Left ventricle myocardium superior (tissue), 1 donor: ENCODE results near the gene OR1N1. TPM values are rescaled to one million over a fixed set of nuclear protein-coding genes. Genes with fewer than 3 reads are reported as not detected.
"Not testable (repeated sequence)": the region's sequence is repeated elsewhere in the genome, so short reads cannot be mapped to it uniquely, and the experiment has no call there.

ENCODE experiments used
- ATAC-seq: fragments of 200-7000 bp; cut with Tn5 transposase; one replicate; pipeline ENCODE4 v1.9.1; 2020; ENCODE audit warnings: mild to moderate bottlenecking, moderate library complexity
- DNase-seq: peaks from one replicate; pipeline ENCODE4 v3.0.0-alpha.2; 2020
- intact Hi-C: fragments of 100-400 bp; cut with micrococcal nuclease; formaldehyde crosslinking; loops from one replicate; pipeline ENCODE4 v1.11.0; 2022
- long read RNA-seq: library from polyadenylated mRNA; unstranded; transcript quantifications from one replicate; pipeline ENCODE4 v2.0.0, GENCODE V29; 2021
- total RNA-seq: library from RNA; stranded (reverse); fragmentation: NEBNext Ultra II Directional; extraction: Animal tissue kit (Norgen Biotek cat#: 25700); gene quantifications from one replicate; pipeline ENCODE4 v1.2.1, GENCODE V29; 2021
- donor health status: DM: no; HTN: yes; CAD: no; lungs with severe emphysema.

Gene OR1N1, protein sequence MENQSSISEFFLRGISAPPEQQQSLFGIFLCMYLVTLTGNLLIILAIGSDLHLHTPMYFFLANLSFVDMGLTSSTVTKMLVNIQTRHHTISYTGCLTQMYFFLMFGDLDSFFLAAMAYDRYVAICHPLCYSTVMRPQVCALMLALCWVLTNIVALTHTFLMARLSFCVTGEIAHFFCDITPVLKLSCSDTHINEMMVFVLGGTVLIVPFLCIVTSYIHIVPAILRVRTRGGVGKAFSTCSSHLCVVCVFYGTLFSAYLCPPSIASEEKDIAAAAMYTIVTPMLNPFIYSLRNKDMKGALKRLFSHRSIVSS
- not detected for total RNA-seq
- long read RNA-seq, result 0 reads

DNA sequence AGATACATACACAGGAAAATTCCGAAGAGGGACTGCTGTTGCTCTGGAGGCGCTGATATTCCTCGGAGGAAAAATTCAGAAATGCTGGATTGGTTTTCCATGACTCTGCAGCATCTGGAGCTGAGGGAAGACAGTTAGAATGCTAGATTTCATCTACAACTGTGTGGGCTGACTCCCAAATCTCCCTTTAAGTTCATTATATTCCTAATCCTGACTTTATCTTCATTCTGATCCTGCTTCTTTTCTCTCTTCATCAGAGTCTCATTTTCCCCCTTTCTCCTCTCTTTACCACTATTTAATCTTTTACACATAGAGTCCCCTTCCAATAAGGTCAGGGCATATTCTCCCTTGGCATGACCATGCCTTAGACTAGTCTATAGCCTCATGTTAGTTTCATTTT, at the start of gene OR1N1:
OR1N1 (minus strand) TSS at position 101 of the 400 bp plus-strand sequence; CDS start at position 101, 0 bp downstream.
- no peak for DNase-seq
- no peak for ATAC-seq
- intact Hi-C loops, result no loop called here

DNA sequence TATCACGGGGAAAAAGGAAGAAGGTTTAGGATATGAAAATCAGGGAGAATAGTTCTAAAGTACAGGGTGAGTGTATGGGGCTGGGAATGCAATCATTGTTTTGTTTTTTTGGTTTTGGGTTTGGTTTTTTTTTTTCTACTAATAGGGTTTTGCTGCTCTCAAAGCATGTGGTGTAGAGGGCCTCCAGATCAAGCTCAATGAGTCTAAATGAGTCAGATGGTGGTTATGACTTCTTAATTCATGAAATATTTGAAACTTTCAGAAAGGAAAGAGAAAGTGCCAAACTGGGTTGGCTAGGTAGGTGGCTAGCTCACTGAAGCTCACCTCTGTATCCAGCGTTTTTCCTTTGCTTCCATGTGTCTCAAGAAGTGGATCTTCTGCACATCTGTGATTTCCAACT, 45.4 kb upstream of the OR1N1 start:
- intact Hi-C loops, result no loop called here
- ATAC-seq, result no peak

DNA sequence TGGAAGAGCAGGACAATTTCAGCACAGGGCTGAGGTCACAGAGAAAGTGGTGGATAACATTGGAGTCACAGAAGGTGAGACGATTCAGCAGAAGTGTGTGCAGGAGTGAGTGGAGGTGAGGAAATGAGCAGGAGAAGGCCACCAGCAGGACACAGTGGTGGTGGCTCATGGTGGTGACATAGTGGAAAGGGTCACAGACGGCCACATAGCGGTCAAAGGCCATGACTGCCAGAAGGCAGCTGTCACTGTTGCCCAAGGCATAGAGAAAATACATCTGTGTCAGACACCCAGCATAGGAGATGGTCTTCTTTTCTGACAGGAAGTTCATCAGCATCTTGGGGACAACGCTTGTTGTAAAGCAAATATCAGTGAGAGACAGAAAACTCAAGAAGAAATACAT, 40.8 kb upstream of the OR1N1 start:
- no peak for DNase-seq
- no peak for ATAC-seq
- intact Hi-C loops, result no loop called here

More for the DNA sequence above, 45.4 kb upstream of the OR1N1 start:
- DNase-seq, result no peak

DNA sequence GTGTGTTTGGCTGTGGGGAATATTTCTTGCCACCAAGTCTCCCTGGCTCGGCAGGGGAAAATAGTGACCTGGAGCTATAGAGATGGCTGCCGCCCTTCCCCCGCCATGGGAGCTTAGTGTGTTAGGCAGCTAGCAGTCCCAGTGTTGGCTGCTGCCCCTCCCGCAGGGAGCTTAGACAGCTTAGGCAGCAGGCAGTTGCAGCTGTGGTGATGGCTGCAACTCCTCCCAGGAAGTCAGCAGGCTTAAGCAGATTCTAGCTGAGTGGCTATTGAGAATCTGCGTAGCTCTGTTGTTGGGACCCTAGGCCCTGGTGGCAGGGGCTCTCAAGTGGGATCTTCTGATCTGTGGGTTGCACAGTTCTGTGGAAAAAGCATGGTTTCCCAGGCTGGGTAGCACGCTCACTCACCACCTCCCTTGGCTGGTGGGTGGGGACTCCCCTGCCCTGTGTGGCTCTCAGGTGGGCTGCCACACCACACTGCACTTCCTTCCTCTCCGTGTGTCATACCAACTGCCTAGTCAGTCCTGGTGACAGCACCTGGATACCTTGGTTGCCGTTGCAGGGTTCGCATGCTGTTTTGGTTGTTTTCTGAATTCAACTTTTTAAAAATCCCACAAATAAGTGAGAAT, 35.2 kb upstream of the OR1N1 start:
- intact Hi-C loops, result no loop called here
- no peak for DNase-seq
- no peak for ATAC-seq

DNA sequence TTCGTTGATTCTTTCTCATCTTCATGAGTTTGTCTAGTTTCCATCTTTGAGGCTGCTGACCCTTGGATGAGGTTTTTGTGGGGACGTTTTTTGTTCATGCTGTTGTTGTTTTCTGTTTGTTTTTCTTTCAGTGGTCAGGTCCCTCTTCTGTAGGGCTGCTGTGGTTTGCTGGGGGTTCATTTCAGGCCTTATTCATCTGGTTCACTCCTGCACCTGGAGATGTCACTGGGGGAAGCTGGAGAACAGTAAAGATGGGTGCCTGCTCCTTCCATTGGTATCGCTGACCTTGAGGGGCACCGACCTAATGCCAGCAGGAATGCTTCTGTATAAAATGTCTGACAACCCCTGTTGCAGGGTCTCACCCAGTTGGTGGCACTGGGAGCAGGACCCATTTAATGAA, 34.4 kb upstream of the OR1N1 start:
- no peak for DNase-seq
- intact Hi-C loops, result no loop called here

DNA sequence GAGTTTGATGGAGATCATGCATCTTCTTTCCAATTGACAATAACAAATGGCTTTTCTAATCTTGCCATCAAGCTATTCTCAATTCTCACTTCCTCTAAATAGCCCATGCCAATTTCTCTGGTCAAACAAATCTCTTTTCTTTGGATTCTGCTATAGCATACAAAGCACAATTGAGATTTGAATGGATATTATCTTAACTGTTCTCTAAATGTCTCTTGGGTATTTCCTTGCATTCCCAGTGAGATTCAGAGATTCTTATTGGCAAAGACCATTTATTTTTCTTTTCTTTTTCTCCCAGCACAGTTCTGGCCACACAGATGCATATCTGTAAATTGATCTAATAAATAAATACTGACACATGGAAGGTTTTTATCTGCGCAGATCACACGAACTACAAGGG, 25.7 kb upstream of the OR1N1 start, which contains the start of gene OR1N2:
OR1N2 (plus strand) TSS at position 301 of the 400 bp plus-strand sequence. CDS start 100 bp downstream, outside the sequence.
- DNase-seq (no peak), ATAC-seq (no peak)
- intact Hi-C loops, result no loop called here

More for the DNA sequence above, 34.4 kb upstream of the OR1N1 start:
- no peak for ATAC-seq

DNA sequence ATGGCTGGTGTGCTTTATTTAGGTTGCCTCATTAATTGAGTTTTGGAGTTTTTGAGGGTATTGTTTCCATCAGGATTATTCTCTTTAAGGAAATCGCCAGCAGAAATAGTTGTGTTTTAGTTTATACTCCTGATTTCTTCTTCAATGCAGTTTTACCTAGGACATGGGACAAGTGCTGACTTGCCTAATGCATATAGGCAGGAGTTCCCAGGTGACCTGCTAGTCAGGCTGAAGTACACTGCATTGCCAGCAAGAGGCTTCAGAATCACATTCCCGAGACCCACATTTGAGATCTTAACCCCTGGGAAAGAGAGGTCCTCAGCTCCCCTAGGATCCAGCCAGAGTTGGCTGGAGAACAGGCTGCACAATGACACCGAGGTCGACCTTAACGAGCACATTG, 24.3 kb upstream of the OR1N1 start:
- intact Hi-C loops, result no loop called here
- ATAC-seq (no peak), DNase-seq (no peak)

DNA sequence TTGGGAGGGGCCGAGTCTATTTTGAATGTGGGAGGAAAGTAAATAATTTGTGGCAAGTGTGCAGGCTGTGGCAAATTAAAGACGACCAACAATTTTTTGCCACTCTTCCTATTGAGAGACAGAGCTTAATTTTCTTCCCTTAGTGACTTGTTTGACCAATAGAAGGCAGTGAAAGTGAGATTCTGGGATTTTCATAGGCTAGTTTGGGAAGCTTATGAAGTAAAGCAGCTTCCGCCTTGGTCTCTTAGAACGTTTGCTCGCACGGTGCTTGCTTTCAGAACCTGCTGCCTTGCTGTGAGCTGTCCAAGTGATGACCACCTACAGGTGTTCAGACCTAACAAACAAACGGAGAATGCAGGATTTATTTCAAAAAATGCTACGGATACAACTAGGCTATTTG, 19.1 kb upstream of the OR1N1 start:
- intact Hi-C loops, result no loop called here
- no peak for ATAC-seq
- DNase-seq, result no peak

DNA sequence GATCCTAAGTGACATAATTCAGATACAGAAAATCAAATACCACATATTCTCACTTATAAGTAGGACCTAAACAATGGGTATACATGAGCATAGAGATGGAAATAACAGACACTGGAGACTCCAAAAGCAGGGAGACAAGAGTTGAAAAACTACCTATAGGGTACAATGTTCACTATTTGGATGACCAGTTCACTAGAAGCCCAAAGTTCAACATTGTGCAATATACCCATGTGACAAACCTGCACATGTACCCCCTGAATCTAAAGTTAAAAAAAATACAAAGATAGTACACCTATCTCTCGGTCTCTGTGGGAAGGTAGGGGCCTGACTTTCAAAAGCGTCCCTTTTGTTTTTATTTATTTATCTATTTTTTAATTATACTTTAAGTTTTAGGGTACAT, 11.7 kb upstream of the OR1N1 start:
- no peak for DNase-seq
- no peak for ATAC-seq
- intact Hi-C loops, result no loop called here

DNA sequence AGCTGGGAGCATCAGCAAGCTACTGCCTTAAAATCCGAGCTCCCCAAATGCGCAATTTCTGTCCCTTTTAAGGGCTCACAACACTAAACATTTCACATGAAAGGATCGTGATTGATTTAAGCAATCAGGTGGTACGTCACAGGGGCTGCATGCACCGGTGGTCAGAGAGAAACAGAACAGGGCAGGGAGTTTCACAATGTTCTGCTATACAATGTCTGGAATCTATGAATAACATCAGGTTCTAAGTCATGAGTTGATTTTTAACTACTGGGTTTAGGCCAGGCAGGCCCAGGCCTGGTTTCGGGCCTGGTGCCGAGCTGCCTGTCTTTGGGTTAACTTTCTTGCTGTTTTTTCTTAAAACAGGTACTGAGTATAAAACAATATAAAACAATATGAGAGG, 10.0 kb upstream of the OR1N1 start:
- DNase-seq, intact Hi-C loops, ATAC-seq: not testable (repeated sequence)

DNA sequence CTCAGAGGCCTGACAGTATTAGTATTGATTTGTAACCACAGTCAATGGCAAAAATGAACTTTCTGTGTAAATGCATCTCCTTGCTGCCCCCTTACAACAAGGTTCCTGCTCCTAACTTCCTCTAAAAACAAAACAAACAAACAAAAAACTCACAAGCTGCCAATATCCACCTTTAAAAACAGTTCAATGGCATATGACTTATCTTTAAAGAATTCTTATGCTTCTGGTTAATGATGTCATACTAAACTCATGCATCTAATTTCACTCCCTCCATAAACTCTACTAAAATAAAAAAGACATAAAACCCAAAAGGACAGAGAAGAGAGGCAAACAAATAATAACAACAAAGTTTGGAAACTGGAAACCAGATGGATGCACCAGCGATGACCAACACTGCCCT, 9.0 kb upstream of the OR1N1 start:
- intact Hi-C loops, result no loop called here
- no peak for DNase-seq
- no peak for ATAC-seq

DNA sequence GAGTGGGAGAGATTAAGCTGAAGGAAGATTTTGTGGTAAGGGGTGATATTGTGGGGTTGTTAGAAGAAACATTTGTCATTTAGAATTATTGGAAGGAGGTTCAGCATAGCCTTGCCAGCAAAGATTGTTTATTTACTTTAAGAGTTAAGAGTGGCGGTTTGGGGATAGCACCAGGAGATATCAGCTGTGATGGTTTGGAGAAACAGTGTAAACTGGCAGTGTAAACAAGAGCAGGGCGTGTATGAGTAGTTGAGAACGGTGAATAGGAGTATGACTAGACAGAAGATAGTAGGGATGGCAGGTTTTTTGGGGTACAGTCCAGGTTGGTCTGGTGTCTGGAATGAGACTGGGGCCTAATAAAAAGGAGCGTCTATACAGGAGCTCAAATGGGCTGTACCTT, 4.1 kb upstream of the OR1N1 start:
- intact Hi-C loops, ATAC-seq, DNase-seq: not testable (repeated sequence)

DNA sequence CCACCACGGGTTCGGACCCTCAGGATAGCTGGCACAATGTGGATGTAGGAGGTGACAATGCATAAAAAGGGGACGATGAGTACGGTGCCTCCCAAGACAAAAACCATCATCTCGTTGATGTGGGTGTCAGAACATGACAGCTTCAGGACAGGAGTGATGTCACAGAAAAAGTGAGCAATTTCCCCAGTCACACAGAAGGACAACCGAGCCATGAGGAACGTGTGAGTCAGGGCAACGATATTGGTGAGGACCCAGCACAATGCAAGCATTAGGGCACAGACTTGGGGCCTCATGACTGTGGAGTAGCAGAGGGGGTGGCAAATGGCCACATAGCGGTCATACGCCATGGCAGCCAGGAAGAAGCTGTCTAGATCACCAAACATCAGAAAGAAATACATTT, 491 bp downstream of the OR1N1 start:
- ATAC-seq, result no peak
- intact Hi-C loops, result no loop called here
- DNase-seq, result no peak

DNA sequence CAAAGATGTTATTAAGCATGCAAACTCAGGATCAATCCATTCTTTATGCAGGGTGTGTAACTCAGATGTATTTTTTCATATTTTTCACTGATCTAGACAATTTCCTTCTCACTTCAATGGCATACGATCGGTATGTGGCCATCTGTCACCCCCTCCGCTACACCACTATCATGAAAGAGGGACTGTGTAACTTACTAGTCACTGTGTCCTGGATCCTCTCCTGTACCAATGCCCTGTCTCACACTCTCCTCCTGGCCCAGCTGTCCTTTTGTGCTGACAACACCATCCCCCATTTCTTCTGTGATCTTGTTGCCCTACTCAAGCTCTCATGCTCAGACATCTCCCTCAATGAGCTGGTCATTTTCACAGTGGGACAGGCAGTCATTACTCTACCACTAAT, 7.7 kb downstream of the OR1N1 start:
- intact Hi-C loops, result no loop called here
- DNase-seq (no peak), ATAC-seq (no peak)

DNA sequence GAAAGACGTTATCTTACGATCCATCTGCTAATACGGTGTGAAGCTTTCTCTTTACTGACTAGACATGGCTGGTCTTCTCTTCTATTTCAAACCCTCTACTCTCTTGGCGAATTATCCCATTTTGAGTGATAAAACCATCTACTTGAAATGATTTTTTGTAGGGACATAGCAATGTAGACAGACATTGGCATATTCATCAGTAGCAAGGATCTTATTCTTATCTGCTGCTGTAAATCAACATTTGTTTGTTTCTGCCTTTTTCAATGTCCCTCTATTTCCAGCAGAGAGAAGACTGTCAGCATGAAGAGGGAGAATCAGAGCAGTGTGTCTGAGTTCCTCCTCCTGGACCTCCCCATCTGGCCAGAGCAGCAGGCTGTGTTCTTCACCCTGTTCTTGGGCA, 8.3 kb downstream of the OR1N1 start, which contains the start of gene OR1J4:
OR1J4 (plus strand) TSS at position 301 of the 400 bp plus-strand sequence; CDS start at position 301, 0 bp downstream.
- ATAC-seq, result no peak
- intact Hi-C loops, result no loop called here
- DNase-seq, result no peak

DNA sequence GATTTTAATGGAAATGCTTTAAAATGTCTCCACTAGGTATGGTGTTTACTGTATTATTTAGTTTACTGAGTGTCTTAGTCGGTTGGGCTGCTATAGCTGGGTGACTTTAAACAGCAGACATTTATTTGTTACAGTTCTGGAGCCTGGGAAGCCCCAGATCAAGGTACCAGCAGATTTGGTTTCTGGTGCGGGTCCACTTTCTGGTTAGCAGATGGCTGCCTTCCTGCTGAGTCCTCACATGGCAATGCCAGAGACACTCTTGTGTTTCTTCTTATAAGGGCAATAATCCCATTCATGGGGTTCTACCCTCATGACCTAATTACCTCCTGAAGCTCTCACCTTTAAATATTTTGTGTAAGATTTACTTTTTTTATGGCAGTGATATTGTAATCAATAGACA, 8.9 kb downstream of the OR1N1 start:
- intact Hi-C loops, result no loop called here

DNA sequence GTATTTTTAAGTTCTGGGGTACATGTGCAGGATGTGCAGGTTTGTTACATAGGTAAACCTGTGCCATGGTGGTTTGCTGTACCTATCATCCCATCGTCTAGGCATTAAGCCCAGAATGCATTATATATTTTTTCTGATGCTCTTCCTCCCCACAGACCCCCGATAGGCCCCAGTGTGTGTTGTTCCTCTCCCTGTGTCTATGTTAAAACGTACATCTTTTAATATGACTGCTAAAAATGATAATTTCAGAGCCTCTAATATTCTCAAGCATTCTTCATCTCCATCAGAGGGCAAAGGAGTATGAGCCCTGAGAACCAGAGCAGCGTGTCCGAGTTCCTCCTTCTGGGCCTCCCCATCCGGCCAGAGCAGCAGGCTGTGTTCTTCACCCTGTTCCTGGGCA, 16.6 kb downstream of the OR1N1 start, which contains the start of gene OR1J2:
OR1J2 (plus strand) TSS at position 301 of the 400 bp plus-strand sequence; CDS start at position 301, 0 bp downstream.
- ATAC-seq (no peak), DNase-seq (no peak)
- intact Hi-C loops, result no loop called here

More for the DNA sequence above, 8.9 kb downstream of the OR1N1 start:
- no peak for DNase-seq
- ATAC-seq, result no peak

DNA sequence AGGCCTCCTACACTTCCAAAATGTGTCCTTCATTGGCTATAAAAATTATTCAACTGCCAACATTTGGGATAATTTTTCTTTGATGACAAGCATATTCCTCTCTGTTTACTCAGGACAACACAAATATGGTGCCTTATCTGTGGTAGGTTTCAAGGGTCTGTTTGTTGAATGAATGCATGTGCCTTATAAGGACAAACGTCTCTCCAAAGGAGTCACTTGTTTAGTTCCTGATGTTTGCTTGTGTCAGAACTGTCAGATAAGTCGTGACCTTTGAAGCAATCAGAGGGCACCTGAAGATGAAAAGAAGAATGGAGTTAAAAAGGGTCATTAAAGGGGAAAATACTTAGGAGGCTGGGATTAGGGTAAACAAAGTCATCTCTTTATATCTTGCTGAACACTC, 20.1 kb downstream of the OR1N1 start:
- no peak for ATAC-seq
- intact Hi-C loops, result no loop called here
- no peak for DNase-seq

DNA sequence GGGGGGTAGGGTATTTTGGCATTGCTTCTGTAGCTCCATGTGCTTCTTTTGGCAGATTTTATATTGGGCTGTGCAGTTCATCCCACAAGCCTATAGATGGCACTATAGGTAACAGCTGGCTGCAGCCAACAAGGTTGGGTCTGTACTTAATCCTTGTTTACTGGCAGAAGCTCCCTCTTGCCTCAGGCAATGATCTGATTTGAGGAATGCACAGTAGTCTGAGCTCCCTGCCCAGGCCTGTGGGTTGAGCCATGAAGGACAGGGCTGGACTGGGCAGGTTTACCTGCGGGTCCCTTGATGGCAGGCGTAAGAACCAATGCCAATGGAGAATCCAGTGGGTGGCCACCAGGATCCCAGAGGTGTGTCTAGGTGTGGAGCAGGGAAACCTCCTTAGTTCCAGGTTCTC, 28.2 kb downstream of the OR1N1 start:
- no peak for DNase-seq
- intact Hi-C loops, result no loop called here

DNA sequence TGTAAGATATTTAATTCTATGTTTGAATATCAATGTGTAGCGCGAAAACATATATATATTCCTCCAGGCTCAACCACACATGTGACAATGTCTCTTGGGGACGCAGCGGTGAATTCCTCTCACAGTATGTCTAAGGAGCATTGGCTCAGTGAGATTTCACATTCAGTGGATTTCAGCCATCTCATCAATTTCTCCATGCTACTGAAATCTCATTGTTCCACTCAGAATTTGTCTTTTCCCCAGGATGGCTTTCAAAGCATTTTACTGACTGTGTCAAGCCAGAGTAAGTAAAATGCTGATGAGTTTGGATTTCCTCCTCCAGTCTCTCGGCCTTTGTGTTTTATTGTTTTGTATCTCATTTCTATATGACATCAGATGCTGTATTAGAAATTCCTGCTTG, 48.0 kb downstream of the OR1N1 start:
- intact Hi-C loops, result no loop called here
- DNase-seq (no peak), ATAC-seq (no peak)

More for the DNA sequence above, 28.2 kb downstream of the OR1N1 start:
- no peak for ATAC-seq

DNA sequence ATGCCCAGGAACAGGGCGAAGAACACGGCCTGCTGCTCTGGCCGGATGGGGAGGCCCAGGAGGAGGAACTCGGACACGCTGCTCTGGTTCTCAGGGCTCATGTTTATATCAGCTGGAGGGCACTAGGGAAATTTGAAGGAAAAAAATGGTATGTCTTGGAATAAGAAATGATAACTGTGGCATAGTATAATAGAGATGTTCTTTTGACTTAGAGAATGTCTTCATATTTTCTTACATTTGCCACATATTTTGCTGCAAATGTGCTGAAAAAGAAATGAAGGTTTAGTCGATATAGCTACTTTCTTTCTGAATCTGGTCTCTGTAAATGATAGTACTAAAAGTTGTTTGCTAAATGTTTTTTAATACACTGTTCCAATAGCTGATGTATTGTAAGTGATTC, 49.3 kb downstream of the OR1N1 start, which contains the start of gene OR1J1:
OR1J1 (minus strand) TSS at position 101 of the 400 bp plus-strand sequence; CDS start at position 101, 0 bp downstream.
- intact Hi-C loops, result no loop called here
- no peak for ATAC-seq
- no peak for DNase-seq
